MM.1S (cell line): Measurements from ENCODE around the gene CSNK1E.

Experiments
- EZH2 ChIP-seq: fragments of 300-600 bp; sonication (generic); optimal IDR thresholded peaks from 2 replicates; pipeline ENCODE3; 2017; ENCODE audit warnings: low read depth, mild to moderate bottlenecking, antibody characterized with exemption, low read length, mixed read lengths
- TF ChIP-seq, protein P1 (sequence below): fragments of 300-600 bp; sonication (generic); IDR thresholded peaks from 2 replicates; pipeline ENCODE4 v1.5.1; 2016; ENCODE audit warnings: antibody characterized with exemption, low read length, mixed read lengths

DNA sequence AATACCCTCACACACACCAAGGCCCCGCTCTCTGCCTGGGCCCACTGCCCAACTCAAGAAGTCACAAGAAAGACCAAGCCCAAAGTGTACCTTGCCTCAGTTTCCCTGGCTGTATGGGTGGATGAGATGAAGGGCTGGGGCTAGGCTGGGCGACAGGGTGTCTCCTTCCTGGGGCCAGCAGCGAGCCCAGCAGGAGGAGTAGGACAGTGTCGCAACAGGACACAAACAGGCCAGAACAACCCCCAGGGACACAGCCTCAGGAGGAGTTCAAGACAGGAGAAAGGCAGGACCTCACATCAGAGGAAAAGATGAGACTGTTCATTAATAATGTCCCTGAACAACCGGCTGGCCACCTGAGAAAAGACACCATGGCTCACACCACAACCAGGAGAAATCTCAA lies 13.3 kb downstream of the CSNK1E start:
- TF ChIP-seq, protein P1, sequence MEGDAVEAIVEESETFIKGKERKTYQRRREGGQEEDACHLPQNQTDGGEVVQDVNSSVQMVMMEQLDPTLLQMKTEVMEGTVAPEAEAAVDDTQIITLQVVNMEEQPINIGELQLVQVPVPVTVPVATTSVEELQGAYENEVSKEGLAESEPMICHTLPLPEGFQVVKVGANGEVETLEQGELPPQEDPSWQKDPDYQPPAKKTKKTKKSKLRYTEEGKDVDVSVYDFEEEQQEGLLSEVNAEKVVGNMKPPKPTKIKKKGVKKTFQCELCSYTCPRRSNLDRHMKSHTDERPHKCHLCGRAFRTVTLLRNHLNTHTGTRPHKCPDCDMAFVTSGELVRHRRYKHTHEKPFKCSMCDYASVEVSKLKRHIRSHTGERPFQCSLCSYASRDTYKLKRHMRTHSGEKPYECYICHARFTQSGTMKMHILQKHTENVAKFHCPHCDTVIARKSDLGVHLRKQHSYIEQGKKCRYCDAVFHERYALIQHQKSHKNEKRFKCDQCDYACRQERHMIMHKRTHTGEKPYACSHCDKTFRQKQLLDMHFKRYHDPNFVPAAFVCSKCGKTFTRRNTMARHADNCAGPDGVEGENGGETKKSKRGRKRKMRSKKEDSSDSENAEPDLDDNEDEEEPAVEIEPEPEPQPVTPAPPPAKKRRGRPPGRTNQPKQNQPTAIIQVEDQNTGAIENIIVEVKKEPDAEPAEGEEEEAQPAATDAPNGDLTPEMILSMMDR, result no peak
- no peak for TF ChIP-seq EZH2
